ENCODE results near the gene B3GAT1.
"Not testable (repeated sequence)": the region's sequence is repeated elsewhere in the genome, so short reads cannot be mapped to it uniquely, and the experiment has no call there.

Gene B3GAT1

GRCh38 chr11:134412203-134413042, at the start of gene B3GAT1:
Gene B3GAT1 (minus strand): TSS chr11:134412242. CDS start chr11:134387659, 24,583 bp downstream.
- in situ Hi-C loops (cut with MboI; ENCODE audit: low sequenced_read_pairs): no loop called here

- in situ Hi-C loops (cut with MboI; ENCODE audit: low sequenced_read_pairs): no loop called here
These were observed 49.6 kb upstream of the B3GAT1 start for GRCh38 chr11:134461621-134462020.

GRCh38 chr11:134460881-134461280, 48.8 kb upstream of the B3GAT1 start:
- in situ Hi-C loops (cut with MboI; ENCODE audit: low sequenced_read_pairs): no loop called here

DNA sequence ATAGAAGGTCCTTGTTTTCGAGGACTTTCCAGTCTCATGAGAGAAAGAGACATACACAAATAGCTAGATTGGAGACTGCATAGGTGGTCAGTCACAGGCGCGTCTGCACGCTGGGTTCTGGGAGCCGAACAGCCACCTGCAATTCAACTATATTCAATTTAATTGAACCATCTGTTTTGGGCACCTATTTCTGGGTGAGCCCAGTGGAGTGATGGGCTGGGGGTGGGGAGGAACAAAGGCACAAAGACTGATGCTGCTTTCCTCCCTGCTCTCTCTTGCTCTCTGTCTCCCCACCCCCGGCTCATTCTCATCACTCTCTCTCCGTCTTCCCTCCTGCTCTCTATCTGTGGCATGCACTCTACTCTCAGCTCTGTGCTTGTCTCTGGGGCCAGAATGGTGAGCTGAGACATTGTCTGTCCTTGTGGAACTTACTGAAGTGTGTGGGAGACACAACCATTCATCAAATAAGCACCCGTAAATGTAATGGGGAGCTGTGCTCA, 48.1 kb upstream of the B3GAT1 start:
- in situ Hi-C loops (cut with MboI; ENCODE audit: low sequenced_read_pairs): no loop called here

- in situ Hi-C loops (cut with MboI; ENCODE audit: low sequenced_read_pairs): no loop called here
These were observed 47.4 kb upstream of the B3GAT1 start for GRCh38 chr11:134459246-134460061.

DNA sequence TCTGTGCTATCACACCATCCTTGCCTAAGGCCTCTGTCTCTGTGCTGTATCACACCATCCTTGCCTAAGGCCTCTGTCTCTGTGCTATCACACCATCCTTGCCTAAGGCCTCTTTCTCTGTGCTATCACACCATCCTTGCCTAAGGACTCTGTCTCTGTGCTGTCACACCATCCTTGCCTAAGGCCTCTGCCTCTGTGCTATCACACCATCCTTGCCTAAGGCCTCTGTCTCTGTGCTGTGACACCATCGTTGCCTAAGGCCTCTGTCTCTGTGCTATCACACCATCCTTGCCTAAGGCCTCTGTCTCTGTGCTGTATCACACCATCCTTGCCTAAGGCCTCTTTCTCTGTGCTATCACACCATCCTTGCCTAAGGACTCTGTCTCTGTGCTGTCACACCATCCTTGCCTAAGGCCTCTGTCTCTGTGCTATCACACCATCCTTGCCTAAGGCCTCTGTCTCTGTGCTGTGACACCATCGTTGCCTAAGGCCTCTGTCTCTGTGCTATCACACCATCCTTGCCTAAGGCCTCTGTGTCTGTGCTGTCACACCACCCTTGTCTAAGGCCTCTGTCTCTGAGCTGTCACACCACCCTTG, 45.5 kb upstream of the B3GAT1 start:
- in situ Hi-C loops (cut with MboI; ENCODE audit: low sequenced_read_pairs): not testable (repeated sequence)

- in situ Hi-C loops (cut with MboI; ENCODE audit: low sequenced_read_pairs): no loop called here
These were observed 43.5 kb upstream of the B3GAT1 start for GRCh38 chr11:134455516-134455915.

DNA sequence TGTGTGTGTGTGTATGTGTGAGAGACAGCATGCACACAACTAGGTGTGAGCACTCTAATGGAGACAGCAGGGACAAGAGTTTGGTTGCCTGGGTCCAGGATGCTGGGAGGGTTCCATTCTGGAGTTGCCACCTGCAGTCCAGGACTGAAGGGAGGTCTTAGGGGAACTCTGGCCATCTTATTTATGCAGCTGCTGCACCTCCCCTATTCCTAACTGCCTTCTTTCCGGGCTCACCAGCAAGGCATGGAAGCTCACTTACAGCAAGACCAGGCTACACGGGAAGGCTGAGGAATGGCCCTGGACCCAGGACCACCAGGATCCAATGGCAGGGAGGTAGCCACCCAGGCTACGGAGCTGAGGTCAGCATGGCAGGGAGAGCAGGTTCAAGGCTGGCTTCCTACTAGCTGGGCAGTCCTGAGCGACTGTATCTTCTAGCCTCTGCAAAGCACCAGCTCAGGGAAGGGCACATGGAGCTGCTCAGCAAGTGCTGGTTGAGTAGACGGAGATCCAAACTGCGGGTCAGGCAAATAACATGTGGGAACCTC, 42.2 kb upstream of the B3GAT1 start:
- in situ Hi-C loops (cut with MboI; ENCODE audit: low sequenced_read_pairs): no loop called here

GRCh38 chr11:134453441-134453840, 41.4 kb upstream of the B3GAT1 start:
- in situ Hi-C loops (cut with MboI; ENCODE audit: low sequenced_read_pairs): no loop called here

GRCh38 chr11:134452838-134453155, 40.8 kb upstream of the B3GAT1 start:
- in situ Hi-C loops (cut with MboI; ENCODE audit: low sequenced_read_pairs): no loop called here

GRCh38 chr11:134452026-134452837, 40.2 kb upstream of the B3GAT1 start:
- in situ Hi-C loops (cut with MboI; ENCODE audit: low sequenced_read_pairs): no loop called here

- in situ Hi-C loops (cut with MboI; ENCODE audit: low sequenced_read_pairs): no loop called here
These were observed 38.1 kb upstream of the B3GAT1 start for GRCh38 chr11:134450186-134450585.

- in situ Hi-C loops (cut with MboI; ENCODE audit: low sequenced_read_pairs): no loop called here
These were observed 37.7 kb upstream of the B3GAT1 start for GRCh38 chr11:134449713-134450112.

- in situ Hi-C loops (cut with MboI; ENCODE audit: low sequenced_read_pairs): no loop called here
These were observed 37.0 kb upstream of the B3GAT1 start for GRCh38 chr11:134449051-134449450.

- in situ Hi-C loops (cut with MboI; ENCODE audit: low sequenced_read_pairs): no loop called here
These were observed 35.7 kb upstream of the B3GAT1 start for GRCh38 chr11:134447696-134448095.

DNA sequence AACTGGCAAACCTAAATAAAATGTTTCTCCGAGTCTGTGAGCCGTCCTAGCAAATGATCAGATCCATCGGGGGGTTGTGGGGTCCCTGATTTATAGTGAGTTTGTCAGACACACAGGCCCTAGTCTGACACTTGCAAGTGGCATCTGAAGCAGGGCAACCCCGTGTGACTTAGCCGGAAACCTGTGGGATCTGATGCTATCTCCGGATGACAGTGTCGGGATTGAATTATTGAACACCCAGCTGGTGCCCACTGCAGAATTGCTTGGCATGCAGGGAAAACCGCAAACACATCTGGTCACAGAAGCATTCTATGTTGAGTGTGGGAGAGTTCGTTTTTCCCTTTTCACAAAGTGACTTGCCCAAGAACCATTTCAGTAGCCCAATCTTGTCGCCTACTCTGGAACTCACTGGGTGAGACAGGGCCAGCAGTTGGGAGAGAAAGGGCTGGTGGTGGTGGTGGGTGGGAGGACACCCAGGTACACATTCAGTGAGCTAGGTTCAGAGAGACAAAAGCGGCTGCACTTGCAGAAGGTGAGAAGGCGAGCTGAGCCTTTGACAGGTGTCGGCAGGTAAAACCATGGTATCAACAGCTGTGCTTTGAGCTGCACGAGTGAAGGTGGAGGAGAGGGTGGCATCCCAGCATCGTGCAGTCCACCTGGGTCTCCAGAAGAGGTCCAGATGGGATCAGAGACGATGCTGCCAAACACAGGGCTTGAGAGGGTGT, 33.7 kb upstream of the B3GAT1 start:
- in situ Hi-C loops (cut with MboI; ENCODE audit: low sequenced_read_pairs): no loop called here

DNA sequence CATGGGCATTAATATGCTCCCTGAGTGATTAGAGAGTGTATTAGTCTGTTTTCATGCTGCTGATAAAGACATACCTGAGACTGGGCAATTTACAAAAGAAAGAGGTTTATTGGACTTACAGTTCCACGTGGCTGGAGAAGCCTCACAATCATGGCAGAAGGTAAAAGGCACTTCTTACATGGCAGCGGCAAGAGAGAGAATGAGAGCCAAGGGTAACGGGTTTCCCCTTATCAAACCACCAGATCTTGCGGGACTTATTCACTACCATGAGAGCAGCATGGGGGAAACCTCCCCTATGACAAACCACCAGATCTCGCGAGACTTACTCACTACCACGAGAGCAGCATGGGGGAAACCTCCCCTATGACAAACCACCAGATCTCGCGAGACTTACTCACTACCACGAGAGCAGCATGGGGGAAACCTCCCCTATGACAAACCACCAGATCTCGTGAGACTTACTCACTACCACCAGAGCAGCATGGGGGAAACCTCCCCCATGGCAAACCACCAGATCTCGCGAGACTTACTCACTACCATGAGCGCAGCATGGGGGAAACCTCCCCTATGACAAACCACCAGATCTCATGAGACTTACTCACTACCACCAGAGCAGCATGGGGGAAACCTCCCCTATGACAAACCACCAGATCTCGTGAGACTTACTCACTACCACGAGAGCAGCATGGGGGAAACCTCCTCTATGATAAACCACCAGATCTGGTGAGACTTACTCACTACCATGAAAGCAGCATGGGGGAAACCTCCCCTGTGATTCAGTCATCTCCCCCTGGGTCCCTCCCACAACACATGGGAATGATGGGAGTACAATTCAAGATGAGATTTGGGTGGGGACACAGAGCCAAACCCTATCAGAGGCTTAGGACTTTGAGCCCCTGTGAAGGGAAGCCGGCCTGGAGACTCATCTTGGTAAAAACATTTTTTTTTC, 32.4 kb upstream of the B3GAT1 start:
- in situ Hi-C loops (cut with MboI; ENCODE audit: low sequenced_read_pairs): not testable (repeated sequence)

DNA sequence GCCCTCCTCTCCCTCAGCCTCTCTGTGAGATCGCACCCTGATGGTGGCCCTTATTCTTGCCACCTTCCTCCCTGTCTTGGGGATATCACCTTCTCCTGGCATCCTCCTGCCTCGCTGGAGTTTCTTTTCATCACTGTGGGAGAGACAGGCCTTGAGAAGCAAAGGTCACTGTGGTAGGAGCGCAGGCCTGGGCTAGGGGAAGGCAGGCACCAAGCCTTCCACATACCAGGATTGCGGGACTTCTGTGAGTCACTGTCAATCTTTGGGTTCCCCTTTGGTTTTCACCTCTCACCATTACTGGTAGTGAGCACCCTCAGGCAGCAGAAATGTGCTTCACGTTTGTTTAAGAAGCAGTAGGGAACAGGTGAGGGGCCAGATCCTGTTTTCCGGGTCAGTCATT, 31.2 kb upstream of the B3GAT1 start:
- in situ Hi-C loops (cut with MboI; ENCODE audit: low sequenced_read_pairs): no loop called here

GRCh38 chr11:134442246-134442645, 30.2 kb upstream of the B3GAT1 start:
- in situ Hi-C loops (cut with MboI; ENCODE audit: low sequenced_read_pairs): no loop called here

Data from HL-60/S4 (cell line).